ENCODE data around the gene AGPAT4. TPM values are rescaled to one million over a fixed set of nuclear protein-coding genes. Genes with fewer than 3 reads are reported as not detected.

Gene AGPAT4
- total RNA-seq, 2 donors from 2014 or later = 12.3 to 13.2 TPM

- peaks cover 33% of the 10 kb centered on the region for H3K36me3 Mint-ChIP-seq (ENCODE audit: low read depth)
- H3K9me3 Mint-ChIP-seq = peaks cover 6% of the 10 kb centered on the region
- H3K27ac Mint-ChIP-seq = no peak overlapping the region
- no peak overlapping the region for H3K4me3 Mint-ChIP-seq
- H3K4me1 Mint-ChIP-seq = peaks cover 6% of the 10 kb centered on the region
- no peaks in the 10 kb centered on the region for H3K27me3 Mint-ChIP-seq
- ATAC-seq (replicated peaks) = no peak
Observed at GRCh38 chr6:161153725-161154124, 120.1 kb downstream of the AGPAT4 start.

- ATAC-seq (replicated peaks) = peak; percentile 44
- Mint-ChIP-seq H3K36me3 (ENCODE audit: low read depth) (peaks cover 35% of the 10 kb centered on the region), H3K4me3 (no peak overlapping the region)
Observed at GRCh38 chr6:161152907-161153662, 120.8 kb downstream of the AGPAT4 start.

GRCh38 chr6:161152527-161152862 lies 121.4 kb downstream of the AGPAT4 start:
- Mint-ChIP-seq H3K4me3 (no peak overlapping the region), H3K27me3 (no peaks in the 10 kb centered on the region), H3K27ac (no peak overlapping the region), H3K4me1 (peaks cover 6% of the 10 kb centered on the region), H3K9me3 (no peaks in the 10 kb centered on the region), H3K36me3 (ENCODE audit: low read depth) (peaks cover 29% of the 10 kb centered on the region)
- no peak for ATAC-seq (replicated peaks)

More at GRCh38 chr6:161152907-161153662, 120.8 kb downstream of the AGPAT4 start:
- peaks cover 3% of the 10 kb centered on the region for H3K9me3 Mint-ChIP-seq
- no peaks in the 10 kb centered on the region for H3K27me3 Mint-ChIP-seq
- H3K4me1 Mint-ChIP-seq = peaks cover 6% of the 10 kb centered on the region
- no peak overlapping the region for H3K27ac Mint-ChIP-seq

- H3K9me3 Mint-ChIP-seq = no peaks in the 10 kb centered on the region
- no peak for ATAC-seq (replicated peaks)
- peaks cover 6% of the 10 kb centered on the region for H3K4me1 Mint-ChIP-seq
- H3K27ac Mint-ChIP-seq = peak overlapping the region; percentile 77
- no peak overlapping the region for H3K4me3 Mint-ChIP-seq
- H3K27me3 Mint-ChIP-seq = no peaks in the 10 kb centered on the region
- peaks cover 30% of the 10 kb centered on the region for H3K36me3 Mint-ChIP-seq (ENCODE audit: low read depth)
Observed at GRCh38 chr6:161151660-161152526, 122.0 kb downstream of the AGPAT4 start.

- H3K4me3 Mint-ChIP-seq = no peak overlapping the region
- peaks cover 37% of the 10 kb centered on the region for H3K36me3 Mint-ChIP-seq (ENCODE audit: low read depth)
- no peaks in the 10 kb centered on the region for H3K9me3 Mint-ChIP-seq
- H3K27me3 Mint-ChIP-seq = no peaks in the 10 kb centered on the region
- peaks cover 10% of the 10 kb centered on the region for H3K4me1 Mint-ChIP-seq
- peak overlapping the region; percentile 77 for H3K27ac Mint-ChIP-seq
- ATAC-seq (replicated peaks) = no peak
Observed at GRCh38 chr6:161151059-161151645, 122.7 kb downstream of the AGPAT4 start.

GRCh38 chr6:161150566-161150965 lies 123.3 kb downstream of the AGPAT4 start:
- Mint-ChIP-seq H3K4me1 (peaks cover 10% of the 10 kb centered on the region), H3K27me3 (no peaks in the 10 kb centered on the region), H3K9me3 (no peaks in the 10 kb centered on the region), H3K27ac (no peak overlapping the region), H3K4me3 (no peak overlapping the region), H3K36me3 (ENCODE audit: low read depth) (peaks cover 38% of the 10 kb centered on the region)
- ATAC-seq (replicated peaks) = no peak

GRCh38 chr6:161150136-161150535 lies 123.7 kb downstream of the AGPAT4 start:
- Mint-ChIP-seq H3K36me3 (ENCODE audit: low read depth) (peaks cover 38% of the 10 kb centered on the region), H3K27ac (no peak overlapping the region), H3K27me3 (no peaks in the 10 kb centered on the region), H3K4me3 (no peak overlapping the region), H3K9me3 (no peaks in the 10 kb centered on the region), H3K4me1 (peaks cover 10% of the 10 kb centered on the region)
- ATAC-seq (replicated peaks) = no peak

GRCh38 chr6:161143663-161144430 lies 130.0 kb downstream of the AGPAT4 start:
- Mint-ChIP-seq H3K4me1 (peaks cover 5% of the 10 kb centered on the region), H3K36me3 (ENCODE audit: low read depth) (peaks cover 28% of the 10 kb centered on the region), H3K9me3 (no peaks in the 10 kb centered on the region)

GRCh38 chr6:161142957-161143296 lies 130.9 kb downstream of the AGPAT4 start:
- no peaks in the 10 kb centered on the region for H3K27me3 Mint-ChIP-seq
- H3K4me1 Mint-ChIP-seq = peaks cover 5% of the 10 kb centered on the region
- H3K9me3 Mint-ChIP-seq = no peaks in the 10 kb centered on the region
- no peak overlapping the region for H3K4me3 Mint-ChIP-seq
- H3K27ac Mint-ChIP-seq = no peak overlapping the region
- no peak for ATAC-seq (replicated peaks)
- H3K36me3 Mint-ChIP-seq (ENCODE audit: low read depth) = peaks cover 26% of the 10 kb centered on the region

More at GRCh38 chr6:161143663-161144430, 130.0 kb downstream of the AGPAT4 start:
- Mint-ChIP-seq H3K27me3 (no peaks in the 10 kb centered on the region), H3K27ac (no peak overlapping the region), H3K4me3 (no peak overlapping the region)
- no peak for ATAC-seq (replicated peaks)

GRCh38 chr6:161141173-161141572 lies 132.7 kb downstream of the AGPAT4 start:
- no peak for ATAC-seq (replicated peaks)
- peaks cover 9% of the 10 kb centered on the region for H3K4me1 Mint-ChIP-seq
- H3K36me3 Mint-ChIP-seq (ENCODE audit: low read depth) = peaks cover 31% of the 10 kb centered on the region
- no peak overlapping the region for H3K4me3 Mint-ChIP-seq
- no peaks in the 10 kb centered on the region for H3K9me3 Mint-ChIP-seq
- H3K27ac Mint-ChIP-seq = no peak overlapping the region
- no peaks in the 10 kb centered on the region for H3K27me3 Mint-ChIP-seq

- peaks cover 37% of the 10 kb centered on the region for H3K36me3 Mint-ChIP-seq (ENCODE audit: low read depth)
- no peaks in the 10 kb centered on the region for H3K27me3 Mint-ChIP-seq
- no peak overlapping the region for H3K4me3 Mint-ChIP-seq
- ATAC-seq (replicated peaks) = no peak
- peaks cover 10% of the 10 kb centered on the region for H3K4me1 Mint-ChIP-seq
- H3K9me3 Mint-ChIP-seq = no peaks in the 10 kb centered on the region
- H3K27ac Mint-ChIP-seq = no peak overlapping the region
Observed at GRCh38 chr6:161140554-161140875, 133.3 kb downstream of the AGPAT4 start.

- peaks cover 43% of the 10 kb centered on the region for H3K36me3 Mint-ChIP-seq (ENCODE audit: low read depth)
- ATAC-seq (replicated peaks) = no peak
- no peaks in the 10 kb centered on the region for H3K9me3 Mint-ChIP-seq
- H3K27ac Mint-ChIP-seq = no peak overlapping the region
- H3K4me3 Mint-ChIP-seq = no peak overlapping the region
- H3K4me1 Mint-ChIP-seq = peaks cover 10% of the 10 kb centered on the region
- H3K27me3 Mint-ChIP-seq = no peaks in the 10 kb centered on the region
Observed at GRCh38 chr6:161139766-161140553, 133.9 kb downstream of the AGPAT4 start.

- no peaks in the 10 kb centered on the region for H3K27me3 Mint-ChIP-seq
- no peak for ATAC-seq (replicated peaks)
- H3K36me3 Mint-ChIP-seq (ENCODE audit: low read depth) = peaks cover 45% of the 10 kb centered on the region
- H3K4me3 Mint-ChIP-seq = no peak overlapping the region
- no peak overlapping the region for H3K27ac Mint-ChIP-seq
- peaks cover 10% of the 10 kb centered on the region for H3K4me1 Mint-ChIP-seq
- no peaks in the 10 kb centered on the region for H3K9me3 Mint-ChIP-seq
Observed at GRCh38 chr6:161139304-161139765, 134.5 kb downstream of the AGPAT4 start.

Data from activated T-helper 17 cell treated with anti-CD3 and anti-CD28 coated beads, Interleukin-2, amount 50 U/mL, for 72 hours (primary cell).